Stimulated activated CD4-positive, alpha-beta T cell treated with anti-CD3 and anti-CD28 coated beads, Interleukin-1b, Interleukin-23, amount 100 ng/mL, for 48 hours (primary cell): ENCODE data around the gene TNFRSF11A.

Experiments
- DNase-seq: peaks from one replicate; pipeline ENCODE4 v3.0.0-alpha.2; 2020

TNFRSF11A gene

DNA sequence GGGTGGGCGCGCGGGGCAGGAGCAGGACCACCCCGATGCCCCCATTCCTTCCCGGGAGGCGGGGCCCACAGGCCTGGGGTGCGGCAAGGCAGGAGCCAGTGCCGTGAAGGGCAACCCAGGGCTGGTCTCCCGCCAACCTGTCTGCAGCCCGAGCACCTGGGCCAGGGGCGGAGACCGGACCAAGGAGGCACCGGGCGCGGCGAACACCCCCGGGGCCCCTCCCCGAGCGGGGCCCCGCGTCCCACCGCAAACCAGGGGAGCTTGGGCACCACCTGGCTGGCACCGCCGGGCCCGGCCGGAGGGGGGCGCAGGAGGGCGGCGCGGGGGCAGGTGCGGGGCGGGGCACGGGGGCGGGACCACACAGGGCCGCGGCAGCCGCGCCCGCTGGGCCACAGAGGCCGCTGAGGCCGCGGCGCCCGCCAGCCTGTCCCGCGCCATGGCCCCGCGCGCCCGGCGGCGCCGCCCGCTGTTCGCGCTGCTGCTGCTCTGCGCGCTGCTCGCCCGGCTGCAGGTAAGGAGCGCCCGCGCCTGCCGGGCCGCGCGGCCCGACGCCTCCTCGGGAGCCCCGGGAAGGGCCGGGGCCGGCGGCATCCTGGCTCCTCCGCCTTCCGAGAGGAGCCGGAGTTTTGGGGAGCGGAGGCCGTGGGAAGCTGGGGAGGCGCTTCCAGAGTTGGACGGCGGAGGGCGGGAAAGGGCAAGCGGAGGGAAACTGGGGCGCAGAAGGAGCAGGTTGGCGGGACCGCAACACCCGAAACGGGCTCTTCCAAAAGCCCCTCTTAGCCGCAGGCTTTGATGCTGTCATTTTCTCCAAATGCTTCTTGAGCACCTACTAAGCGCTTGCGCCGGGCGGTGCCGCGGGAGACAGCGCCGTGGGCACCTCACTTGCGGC is at the start of gene TNFRSF11A:
TSS of gene TNFRSF11A (plus strand) at position 394 of the 889 bp plus-strand sequence. CDS start at position 437, 43 bp downstream.
- peak; percentile 63 for DNase-seq

DNA sequence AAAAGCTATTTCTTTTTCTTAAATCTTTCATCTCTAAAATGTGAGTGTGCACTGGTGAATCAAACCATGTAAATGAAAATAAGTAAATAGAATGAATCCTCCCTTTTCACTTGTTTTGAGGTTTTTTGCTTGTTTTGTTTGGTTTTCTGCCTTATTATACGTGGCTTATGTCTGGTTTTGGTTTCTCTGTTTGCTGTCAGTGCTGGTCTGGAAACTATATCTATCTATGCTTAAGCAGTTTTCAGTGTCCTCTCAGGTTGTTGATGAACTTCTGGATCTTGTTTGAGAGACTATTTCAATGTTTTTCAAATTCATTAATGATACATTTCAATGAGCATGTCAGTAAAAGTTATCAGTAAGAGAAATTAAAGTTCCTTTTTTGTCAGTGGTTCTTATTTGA is 48.1 kb upstream of the TNFRSF11A start:
- no peak for DNase-seq

DNA sequence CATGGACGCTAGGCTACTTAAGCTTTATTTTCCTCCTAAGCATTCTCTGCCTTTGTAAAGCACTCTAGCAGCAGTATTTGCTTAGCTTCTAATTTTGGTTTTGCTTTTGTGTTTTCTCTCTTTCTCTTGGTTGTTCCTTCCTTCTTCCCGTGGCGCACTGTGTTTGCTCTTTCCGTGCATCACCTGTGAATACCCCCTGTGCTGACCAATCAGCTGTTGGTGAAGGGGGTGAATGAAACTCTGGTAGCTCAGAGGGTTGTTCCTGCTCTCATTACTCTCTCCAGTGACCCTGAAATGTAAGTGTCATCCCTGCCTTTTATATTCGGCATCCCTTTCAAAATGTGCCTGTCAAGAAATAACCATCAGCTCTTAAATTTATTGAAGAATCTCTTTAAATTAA is 45.5 kb upstream of the TNFRSF11A start:
- no peak for DNase-seq

DNA sequence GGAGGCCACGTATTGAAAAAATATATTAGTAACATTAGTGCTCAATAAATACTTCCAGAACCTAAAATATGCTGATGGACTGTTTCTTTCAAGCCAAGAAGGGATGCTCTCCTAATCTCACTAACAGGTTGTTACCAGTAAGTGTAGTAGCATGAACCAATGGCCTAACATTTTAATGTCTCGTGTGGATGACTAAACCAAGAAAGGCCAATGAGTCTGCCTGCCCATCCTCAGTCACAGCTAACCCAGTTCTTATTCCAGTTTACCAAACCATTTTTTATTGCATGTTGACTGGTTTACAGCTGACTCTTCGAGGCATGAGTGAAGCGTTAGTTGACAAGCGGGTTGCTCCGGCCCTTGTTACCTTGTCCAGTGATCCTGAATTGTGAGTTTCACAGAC is 45.1 kb upstream of the TNFRSF11A start:
- no peak for DNase-seq

DNA sequence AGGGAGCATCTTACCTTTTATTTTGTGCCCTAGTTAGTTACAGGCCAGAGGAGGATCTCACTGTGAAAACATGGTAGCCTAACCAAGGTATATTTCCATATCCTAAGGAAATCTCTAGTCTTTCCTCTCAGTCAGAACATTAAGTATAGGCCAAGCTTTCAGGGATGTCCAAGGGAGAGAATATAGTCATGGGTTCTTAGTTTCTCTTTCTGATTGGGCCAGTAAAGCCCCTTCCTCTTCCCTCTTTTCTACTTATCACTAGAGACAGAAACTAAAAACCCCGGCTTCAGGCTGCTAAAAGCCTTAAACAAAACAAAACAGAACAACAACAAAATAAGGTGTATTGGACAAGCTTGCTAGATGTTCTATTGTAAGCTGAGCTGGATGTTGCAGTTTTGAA is 44.3 kb upstream of the TNFRSF11A start:
- DNase-seq, result no peak

DNA sequence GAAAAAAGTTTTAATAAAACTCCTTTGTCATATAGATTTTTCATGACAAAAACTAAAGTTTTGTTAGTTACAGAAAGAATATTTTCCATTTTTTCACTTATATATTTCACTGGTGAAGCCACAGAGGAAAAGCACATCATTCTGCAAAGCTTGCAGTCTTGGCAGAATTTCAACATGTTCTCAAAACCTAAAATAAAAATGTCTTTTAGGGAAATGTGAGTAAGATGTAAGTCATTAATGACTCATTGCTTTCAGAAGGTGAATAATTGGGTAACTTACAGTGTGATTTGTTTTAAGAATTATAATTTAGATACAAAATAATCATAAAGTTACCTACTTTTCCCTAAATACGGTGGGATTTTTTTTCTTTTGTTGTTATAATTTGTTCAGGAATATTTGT is 43.4 kb upstream of the TNFRSF11A start:
- no peak for DNase-seq

DNA sequence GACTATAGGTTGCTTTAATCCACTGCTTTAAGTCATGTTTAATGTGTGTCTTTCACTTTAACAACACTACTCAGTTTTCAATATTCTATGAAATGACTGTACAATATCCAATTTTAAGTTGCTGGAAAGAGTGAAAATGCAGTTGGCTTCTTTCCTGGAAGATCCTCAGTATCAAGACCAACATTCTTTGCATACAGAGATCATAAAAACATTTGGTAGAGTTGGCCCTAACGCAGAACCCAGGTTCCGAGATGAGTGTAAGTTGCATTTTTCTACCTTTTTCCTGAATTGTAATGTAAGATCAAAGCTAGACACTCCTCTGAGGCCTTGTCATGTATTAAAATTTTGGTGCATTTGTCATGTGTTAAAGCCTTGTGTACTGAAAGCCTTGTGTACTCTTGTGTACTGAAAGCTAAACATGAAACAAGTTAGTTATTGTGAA is 42.9 kb upstream of the TNFRSF11A start:
- DNase-seq, result peak; percentile 3

DNA sequence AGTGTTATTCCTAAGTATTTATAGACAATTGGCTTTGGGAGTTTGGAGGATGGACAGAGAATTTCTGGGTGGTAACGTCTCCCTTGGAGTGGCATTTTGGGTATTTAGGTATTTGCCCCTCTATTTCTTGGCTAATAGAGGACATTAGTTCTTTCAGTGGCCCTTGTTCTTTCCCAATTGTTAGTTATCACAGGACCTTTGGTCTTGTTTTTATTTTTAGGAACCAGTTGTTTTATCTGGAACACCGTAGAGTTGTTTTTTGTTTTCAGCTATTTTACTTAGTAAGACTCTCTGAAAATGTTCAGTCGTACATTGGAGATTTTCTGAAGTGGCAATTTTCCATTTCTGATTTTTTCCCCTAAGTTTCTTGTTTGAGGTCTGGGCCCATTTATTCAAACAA is 40.5 kb upstream of the TNFRSF11A start:
- no peak for DNase-seq

DNA sequence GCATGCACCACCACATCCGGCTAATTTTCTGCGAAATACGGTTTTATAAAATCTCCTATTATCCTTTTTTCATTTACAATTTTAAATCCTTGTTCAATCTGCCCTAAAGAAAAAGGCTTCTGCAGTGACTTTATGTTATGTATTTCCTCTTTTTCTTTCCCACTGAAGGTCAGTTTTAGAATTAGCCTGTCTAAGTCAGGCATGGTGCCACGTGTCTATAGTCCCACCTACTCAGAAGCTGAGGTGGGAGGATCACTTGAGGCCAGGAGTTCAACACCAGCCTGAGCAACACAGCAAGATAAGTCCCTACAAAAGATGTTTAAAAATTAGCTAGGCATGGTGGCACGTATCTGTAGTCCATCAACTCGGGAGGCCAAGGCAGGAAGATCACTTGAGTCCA is 39.8 kb upstream of the TNFRSF11A start:
- DNase-seq, result no peak

DNA sequence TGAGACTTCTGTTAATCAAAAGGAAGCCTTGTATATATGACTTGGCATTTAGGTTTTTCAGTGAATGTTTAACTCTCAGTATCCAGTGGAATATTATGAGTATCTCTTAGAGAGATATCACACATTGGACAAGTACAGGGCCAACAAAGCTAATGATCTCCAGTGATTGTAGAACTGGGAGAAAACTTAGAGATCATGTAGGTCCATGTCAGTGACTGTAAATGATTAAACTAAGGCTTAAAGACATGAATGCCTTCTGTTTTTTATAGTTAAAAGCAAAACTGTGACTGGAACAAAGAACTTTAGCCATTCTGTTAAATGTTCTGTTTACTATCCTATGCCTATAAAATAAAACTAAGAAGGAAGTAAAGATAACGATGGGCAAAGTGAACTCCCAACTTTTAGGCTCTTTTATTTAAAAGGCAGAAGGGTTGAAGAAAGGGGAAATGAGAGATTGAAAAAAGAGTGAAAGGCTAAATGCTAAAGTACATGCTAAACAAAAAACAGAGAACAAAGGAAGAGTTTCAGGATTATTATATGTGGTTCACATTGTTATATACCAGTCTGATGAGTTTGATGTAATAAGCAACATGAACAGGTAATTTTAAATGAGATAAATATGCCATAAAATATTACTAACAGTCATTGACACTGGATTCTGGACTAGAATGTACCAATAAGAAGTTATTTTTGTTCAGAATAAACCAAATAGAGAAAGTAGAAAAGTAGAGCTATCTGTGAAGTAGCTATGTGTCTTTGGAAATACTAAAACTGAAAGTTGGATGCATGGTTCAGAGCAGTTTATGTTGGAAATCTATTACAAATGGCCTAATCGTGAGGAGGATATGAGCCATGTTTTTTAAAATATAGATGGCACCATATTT is 37.1 kb upstream of the TNFRSF11A start:
- no peak for DNase-seq

DNA sequence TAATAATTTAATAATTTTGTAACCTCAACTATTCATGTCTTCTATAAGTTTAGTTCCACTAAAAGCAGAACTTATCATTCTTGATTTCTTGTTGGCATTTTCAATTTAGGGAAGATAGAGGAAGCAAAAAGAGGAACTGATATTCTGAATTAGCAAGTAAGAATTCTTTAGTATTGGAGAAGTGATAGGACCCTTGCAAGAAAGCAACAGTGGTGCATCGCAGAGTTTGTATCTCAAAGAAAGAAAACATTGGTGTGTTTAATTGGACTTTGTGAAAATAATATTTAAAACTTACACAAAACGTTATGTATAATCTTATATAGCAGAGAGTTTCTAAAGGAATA is 36.5 kb upstream of the TNFRSF11A start:
- DNase-seq, result no peak

DNA sequence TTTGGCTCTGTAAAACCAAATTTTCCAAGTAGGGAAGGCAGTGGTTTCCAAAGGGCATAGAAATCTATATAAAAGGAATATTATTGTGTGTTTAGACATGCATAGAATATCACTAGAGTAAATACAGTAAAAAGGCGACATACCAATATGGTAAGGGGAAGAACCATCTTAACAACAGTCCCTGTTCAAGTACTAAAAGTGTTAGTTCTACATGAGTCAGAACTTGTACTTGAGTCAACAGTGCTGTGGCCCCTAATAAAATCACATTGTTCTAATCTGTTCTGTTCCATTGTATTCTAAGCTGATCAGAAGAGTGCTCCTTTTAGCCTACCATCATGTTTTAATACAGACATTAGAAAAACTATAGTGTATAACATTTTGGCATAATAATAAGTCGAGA is 36.1 kb upstream of the TNFRSF11A start:
- no peak for DNase-seq

DNA sequence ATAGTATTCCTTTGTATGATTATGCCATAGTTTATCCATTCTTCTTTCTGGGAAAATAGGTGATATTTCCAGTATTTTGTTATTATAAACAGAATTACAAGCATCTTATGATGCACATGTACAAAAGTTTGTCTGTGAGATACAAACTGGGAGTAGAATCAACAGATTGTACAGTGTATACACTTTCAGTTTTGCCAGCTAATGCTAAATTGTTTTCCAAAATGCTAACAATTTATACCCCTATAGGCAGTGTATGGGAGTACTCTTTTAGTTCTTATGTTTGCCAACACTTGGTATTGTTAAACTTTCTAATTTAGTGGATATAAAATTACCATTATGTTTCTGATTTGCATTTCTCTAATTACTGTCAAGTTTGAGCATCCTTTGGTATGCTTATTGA is 31.0 kb upstream of the TNFRSF11A start:
- no peak for DNase-seq

DNA sequence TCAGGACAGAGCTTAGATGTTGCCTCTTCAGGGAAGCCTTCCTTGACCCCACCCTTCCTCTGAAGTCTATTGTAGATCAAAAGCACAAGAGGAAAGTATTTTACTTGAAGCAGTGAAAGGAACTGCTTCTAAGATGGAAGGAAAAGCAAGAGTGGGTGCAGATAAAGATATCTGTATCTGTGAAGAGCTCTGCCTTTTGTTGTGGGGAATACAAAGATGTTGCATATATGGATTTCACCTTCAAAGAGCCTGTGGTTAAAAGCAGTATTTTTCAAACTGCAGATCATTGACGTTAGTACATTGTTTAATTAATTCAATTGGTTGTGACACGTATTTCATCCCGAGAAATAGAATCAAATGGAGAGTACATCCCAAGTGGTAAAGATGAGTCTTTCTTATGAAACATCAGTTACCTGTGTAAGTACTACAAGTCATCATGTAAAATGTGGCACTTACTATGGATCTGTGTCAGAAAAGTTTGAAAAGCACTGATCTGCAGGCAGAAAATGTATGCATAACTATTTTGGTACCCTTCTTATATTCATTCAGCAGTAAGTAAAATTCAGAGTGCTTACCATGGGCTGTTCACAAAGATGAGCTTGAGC is 24.6 kb upstream of the TNFRSF11A start:
- DNase-seq, result no peak

DNA sequence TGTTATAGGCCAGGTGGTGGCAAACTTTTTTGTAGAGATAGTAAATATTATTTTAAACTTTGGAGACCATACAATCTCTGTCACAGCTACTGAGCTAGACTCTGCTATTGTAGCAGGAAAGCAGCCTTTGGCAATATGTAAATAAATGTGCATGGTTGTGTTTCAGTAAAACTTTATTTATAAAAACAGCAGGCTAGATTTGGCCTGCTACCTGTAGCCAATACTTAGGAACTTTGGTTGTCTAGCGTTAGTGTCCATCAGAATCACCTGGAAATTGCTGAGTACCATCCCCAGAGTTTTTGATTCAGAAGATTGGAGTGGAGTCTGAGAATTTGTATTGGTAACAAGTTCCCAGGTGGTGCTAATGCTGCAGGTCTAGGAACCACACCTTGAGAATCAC is 23.8 kb upstream of the TNFRSF11A start:
- no peak for DNase-seq

DNA sequence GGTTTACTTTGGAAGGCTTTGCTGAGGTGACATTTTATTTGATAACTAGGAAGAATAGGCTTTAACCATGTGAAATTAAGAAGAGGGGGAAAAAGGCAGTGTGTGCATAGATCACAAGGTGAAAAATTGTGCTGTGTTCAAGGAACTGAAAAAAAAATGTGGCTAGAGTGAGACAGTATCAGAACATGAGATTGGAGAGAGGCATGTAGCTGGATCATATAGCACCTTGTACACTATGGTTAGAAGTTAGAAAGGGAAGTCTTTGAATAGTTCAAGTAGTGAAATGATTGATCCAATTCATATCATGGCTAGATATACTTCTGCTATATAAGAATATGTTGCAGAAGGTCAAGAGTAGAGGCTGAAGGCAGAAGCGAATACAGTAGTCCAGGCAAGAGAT is 12.3 kb upstream of the TNFRSF11A start:
- DNase-seq, result no peak

DNA sequence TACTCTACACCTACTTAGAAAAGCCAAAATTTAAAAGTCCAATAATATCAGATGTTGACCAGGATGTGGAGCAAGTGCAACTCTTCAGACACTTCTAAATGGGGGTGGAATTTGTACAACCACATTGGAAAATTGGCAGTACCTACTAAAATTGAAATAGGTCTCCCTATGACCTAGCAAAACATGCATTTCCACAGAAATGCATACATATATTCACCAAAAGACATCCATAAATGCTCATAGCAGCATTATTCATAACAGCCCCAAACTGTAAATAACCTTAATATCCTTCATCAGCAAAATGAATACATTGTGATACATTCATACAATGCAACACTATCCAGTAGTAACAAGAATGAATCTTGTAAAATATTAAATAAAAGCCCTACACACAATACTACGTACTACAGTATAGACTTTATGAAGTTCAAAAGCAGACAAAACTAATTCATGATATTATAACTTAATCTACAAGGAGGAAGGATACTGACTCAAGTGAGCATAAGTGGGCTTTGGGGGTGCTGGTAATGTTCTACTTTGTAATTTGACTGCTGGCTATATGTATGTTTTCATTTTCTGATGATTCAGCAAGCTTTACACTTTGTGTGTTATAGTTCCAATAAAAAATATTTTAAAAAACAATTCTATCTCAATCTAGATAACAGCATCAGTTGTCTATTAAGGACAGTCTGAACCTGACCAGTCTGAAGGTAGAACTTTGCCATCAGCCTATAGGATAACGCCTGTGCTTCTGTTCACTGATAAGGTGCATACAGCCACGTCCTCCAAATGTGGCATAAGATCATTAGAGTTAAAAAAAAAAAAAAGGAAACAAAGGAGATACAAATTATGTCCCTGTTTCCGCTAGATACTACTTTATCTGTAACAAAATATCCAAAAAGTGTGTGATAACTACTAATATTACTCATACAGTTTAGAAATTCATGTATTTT is 6.6 kb upstream of the TNFRSF11A start:
- DNase-seq, result no peak

DNA sequence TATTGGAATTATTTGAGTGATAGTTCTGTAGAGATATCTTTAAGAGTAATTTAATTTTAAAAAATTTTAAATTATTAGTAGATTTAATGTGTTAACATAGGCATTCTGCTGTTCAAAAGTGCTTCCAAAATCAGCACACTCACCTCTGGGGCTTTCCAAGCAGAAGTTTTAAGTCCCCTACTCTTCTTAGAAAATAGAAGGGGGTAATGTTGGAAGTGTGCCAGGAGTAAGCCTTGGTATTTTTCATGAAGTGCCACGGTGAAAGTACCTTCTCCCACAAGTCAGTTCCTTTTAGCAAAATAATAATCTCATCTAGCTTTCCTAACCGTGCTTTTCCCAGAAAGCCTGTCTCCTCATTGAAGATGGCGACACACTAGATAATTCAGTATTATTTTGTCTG is 3.9 kb upstream of the TNFRSF11A start:
- no peak for DNase-seq

DNA sequence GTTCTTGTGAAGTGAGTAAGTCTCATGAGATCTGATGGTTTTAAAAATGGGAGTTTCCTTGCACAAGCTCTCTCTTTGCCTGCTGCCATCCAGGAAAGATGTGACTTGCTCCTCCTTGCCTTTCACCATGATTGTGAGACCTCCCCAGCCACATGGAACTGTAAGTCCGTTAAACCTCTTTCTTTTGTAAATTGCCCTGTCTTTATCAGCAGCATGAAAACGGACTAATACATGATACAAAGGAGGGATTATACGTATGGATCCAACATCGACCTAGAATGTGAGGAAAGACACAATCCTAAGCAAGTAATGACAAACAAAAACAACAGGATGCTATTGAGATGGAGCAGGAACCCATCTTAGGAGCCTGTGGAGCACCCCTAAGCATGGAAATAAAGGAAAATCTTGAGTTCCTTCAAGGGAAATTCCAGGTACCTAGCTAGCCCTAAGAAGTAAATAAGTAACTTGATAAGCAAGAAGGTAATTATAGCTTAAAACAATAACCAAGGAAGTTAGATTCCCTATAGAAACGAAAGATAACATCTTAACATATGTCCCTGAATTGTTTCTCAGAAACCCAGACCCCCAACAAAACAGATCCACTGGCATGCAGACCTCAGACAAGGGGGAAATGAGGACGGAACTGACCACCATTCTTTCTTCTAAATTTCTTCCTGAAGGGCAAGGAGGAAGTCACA is 1.5 kb upstream of the TNFRSF11A start:
- DNase-seq, result no peak

DNA sequence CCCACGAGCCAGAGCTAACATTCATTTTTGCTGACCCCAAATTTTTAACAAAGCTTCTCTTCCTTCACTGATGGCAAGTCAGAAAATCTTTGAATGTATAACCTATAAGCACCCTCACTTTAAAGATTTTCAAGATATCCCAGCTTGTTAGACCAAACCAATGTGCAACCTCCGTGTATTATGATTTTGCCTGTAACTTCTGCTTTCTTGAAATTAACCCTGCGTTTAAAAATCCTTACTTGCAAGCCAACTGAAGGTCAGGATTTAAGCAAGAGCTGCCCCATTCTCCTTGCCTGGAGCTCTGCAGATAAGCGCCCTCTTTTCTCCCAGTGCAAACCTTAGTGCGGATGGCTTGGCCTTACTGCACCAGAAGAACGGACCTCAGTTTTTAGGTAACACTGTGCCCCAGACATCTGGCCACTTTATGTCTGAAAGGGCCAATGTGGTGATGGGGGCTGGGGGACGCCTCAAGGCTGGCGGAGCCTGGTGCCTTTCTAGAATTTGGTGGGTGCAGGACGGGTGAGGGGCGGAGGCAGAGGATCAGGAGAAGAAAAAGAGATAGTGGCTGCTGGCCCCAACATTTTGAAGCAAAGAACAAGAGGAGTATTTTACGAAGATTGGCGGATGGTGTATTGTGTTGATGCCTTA is 805 bp upstream of the TNFRSF11A start:
- no peak for DNase-seq
